ENCODE results near the gene CSNK1G2.

The CSNK1G2 gene
- 139 to 189 reads per million in 2 donors for total RNA-seq

DNA sequence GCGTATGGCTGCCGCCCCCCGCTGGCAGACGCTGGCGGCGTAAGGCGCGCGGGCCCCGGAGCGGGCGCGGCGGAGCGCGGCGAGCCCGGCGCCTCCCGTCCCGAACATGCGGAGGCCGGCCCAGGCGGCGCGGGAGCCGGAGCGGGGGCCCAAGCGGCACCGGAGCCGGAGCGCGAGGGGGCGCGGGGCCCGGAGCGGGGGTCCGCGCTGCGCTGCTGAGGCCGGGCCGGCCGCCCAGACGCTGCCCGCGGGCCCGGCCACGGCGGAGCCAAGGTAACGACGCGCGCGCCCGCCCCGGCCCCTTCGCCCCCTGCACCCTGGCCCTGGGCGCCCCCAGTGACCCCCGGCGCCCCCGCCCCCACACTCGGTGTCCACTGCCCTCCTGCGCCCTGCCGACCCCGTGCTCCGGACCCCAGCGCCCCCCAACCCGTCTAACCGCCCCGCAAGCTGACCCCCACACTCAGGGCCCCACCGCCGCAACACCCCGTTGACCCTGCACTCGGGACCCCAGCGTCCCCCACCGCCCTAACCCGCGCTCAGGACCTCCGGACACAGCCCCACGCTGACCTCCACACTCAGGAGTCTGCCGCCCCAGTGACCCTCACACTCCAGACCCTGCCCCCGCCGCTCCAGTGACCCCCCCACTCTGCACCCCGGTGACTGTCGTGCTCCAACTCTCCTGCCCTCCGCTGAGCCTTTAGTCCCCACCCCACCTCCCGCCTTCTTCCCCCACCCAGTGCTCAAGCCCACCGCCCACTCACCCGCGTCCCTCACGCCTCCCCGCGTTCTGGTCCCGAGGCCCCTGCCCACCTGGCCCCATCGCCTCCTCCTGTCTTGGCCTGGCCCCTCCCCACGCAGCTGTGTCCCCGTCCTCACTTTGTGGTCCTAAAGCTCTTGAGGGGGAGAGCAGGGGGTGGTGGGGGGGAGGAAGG is at the start of gene CSNK1G2:
TSS of gene CSNK1G2 (plus strand) at position 27 of the 932 bp plus-strand sequence. CDS start 28,601 bp downstream, outside the sequence.
- peak in 1 of 5 experiments; percentile 21 for DNase-seq

GRCh38 chr19:1893791-1894190 is 47.2 kb upstream of the CSNK1G2 start:
- no peak for DNase-seq

GRCh38 chr19:1896508-1896907 is 44.5 kb upstream of the CSNK1G2 start:
- no peak for DNase-seq

GRCh38 chr19:1901940-1902404 is 39.0 kb upstream of the CSNK1G2 start:
- no peak for DNase-seq

DNA sequence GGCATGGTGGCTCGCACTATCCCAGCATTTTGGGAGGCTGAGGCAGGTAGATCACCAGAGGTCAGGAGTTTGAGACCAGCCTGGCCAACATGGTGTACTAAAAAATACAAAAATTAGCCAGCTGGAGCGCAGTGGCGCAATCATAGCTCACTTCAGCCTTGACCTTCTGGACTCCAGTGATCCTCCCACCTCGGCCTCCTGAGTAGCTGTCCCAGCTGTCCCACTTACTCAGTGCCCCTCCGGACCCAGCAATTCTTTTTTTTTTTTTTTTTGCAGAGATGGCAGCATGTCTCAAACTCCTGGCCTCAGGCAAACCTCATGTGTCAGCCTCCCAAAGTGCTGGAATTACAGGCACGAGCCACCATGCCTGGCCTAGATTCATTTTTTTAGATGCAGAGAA is 38.0 kb upstream of the CSNK1G2 start:
- DNase-seq, result no peak

GRCh38 chr19:1904860-1905109 is 36.2 kb upstream of the CSNK1G2 start:
- no peak for DNase-seq

GRCh38 chr19:1905110-1905862 is 35.7 kb upstream of the CSNK1G2 start, which contains the start of the genes ADAT3 and SCAMP4:
TSS of gene ADAT3 (plus strand) at chr19:1905399. CDS start at chr19:1912048, 6,649 bp downstream.
TSS of gene SCAMP4 (plus strand) at chr19:1905399. CDS start at chr19:1915020, 9,621 bp downstream.
- peak; percentile 91 to 100 (median 96) for DNase-seq

GRCh38 chr19:1905863-1906375 is 35.1 kb upstream of the CSNK1G2 start:
- DNase-seq, result no peak

DNA sequence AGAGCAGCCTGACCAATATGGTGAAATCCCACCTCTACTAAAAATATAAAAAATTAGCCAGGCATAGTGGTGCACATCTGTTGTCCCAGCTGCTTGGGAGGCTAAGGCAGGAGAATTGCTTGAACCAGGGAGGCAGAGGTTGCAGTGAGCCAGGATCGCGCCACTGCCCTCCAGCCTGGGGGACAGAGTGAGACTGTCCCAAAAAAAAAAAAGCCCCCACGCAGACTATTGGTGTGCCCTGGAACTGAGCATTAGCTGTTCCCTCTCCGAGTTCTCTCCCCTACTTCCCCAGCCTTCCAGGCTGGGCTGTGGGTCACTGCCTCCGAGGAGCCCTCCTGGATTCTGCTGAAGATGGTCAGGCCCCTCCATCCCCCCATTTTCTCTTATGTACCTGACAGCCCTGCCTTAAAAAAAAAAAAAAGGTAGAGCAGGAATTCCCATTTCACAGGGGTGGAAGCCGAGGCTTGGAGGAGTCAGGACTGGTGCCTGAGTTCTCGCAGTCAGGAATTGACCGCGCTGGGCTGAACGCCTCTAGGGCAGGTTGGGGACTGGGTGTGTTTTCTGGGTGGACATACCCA is 33.9 kb upstream of the CSNK1G2 start:
- no peak for DNase-seq

DNA sequence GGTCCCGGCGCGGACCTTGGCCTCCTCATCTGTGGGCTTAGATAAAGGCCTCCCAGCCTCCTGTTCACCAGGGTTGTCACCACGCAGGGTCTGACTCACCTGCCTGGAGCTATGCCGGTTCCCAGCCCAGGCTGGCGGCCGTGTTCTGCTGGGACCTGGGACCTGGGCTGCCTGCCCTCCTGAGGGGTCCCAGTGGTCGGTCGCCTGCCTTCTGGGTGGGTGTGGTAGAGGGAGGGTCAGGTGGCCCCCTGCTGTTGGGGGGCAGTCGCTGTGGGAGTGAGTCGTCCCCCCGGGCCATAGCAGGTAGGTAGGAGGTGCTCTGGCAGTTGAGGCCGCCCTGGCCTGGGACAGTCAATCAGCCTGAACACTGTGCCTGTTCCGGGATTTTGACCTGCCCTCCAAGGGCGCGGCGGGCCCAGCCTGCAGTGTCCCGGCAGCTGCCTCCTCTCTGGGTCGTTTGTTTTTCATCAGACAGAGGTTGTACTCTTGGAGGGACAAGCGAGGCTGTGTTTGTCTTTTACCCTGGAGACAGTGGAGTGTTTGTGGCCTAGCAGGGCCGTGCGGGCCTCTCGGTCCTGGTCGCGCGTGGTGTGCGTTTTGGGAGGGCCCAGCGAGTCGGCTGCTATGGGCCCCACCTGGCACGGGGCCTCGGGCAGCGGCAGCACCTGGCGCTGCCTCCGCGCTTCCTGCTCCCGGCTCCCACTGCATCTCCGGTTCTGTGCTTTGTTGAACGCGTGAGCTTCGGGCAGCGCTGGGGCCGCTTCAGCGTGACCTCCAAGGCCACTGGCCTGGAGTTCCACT is 33.2 kb upstream of the CSNK1G2 start:
- DNase-seq, result no peak

DNA sequence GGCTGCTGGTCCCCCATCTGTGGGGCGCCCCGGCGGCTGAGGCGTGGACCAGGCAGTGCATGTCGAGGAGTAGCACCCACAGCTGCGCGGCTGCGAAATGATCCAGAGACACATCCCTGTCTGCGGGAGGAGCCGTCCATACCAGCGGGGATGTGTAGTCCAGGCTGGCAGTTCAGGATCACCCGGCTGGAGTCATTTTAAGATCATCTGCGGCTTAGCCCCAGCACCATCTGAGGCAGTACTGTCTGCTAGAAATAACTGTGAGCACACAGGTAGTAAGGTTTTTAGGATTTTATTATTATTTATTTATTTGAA is 32.7 kb upstream of the CSNK1G2 start:
- no peak for DNase-seq

DNA sequence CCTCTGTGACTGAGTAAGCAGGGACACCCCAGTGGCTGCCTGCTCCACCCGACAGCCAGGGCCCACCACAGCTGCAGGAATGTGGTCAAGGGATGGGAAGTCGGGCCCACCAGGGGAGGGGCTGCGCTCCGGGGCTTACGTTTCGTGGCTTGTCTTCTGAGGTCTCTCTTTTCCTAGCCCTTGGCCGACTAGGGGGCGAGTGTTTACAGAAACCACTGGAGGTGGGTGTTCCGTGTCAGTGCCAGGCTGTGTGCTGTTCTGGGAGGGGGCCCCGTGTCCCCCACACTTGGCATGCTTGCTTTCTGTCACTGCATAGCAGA is 31.3 kb upstream of the CSNK1G2 start:
- no peak for DNase-seq

GRCh38 chr19:1910177-1910576 is 30.8 kb upstream of the CSNK1G2 start:
- no peak for DNase-seq

GRCh38 chr19:1911098-1911497 is 29.9 kb upstream of the CSNK1G2 start:
- peak in 1 of 5 experiments; percentile 45 for DNase-seq

GRCh38 chr19:1911995-1912394 is 29.0 kb upstream of the CSNK1G2 start:
- no peak for DNase-seq

- DNase-seq, result no peak
These were observed 28.0 kb upstream of the CSNK1G2 start for GRCh38 chr19:1912760-1913505.

DNA sequence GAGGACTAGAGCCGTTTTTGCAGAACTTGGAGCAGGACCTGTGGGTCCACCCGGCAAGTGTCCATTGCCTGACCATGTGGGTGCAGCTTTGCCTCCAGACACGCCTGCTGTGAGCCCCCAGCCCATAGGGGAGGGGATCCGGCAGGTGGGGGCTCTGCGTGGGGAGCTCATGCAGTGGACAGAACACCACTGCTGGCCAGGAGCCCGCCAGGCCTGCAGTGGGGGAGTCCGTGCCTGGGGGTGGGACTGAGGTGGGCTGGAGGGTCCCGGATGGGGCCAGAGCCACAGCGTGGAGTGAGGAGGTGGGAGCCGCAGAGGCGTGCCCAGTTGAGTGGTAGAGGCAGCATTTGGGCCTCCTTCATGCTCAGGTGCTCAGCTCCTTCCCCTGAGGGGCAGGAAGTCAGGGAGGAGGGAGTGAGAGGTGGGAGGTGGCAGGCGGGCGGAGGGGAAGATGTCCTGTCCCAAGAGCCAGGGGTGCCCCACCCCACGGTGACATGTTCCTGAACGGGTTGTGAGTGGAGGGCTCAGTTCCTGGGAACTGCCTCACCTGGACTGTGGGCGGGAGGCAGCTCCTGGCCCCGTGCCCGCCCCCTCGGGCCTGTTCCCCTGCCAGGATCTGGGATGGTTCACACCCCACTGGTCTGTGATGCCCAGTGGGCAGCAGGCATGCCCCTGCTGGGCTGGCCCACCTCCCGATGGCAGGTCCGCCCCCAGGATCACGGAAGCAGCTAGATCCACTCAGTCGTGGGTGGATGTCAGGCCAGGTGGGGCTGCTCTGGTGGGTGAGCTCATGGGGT is 27.0 kb upstream of the CSNK1G2 start:
- DNase-seq, result no peak

DNA sequence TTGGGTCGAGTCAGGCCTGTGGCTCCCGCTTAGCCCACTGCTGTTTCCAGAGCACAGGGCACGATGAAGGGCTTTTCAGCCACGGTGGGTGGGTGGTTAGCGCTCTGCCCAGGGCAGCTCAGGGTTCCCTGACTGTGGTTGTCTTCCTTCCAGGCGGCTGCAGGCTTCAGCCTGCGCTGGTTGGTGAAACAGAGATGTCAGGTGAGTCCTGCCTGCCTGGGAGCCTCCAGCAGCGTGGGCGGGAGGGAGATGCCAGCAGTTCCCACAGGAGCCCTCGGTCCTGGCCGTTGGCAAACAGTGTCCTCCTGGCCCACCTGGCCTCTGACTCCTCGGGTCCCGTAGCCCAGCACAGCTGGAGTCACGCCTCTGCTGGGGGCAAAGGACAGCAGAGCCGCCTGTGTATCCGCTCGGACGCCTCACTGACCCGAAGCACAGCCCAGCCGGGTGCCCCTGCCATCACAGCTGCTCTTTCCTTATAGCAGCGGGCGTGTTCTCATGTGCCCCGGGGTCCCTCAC is 26.1 kb upstream of the CSNK1G2 start:
- no peak for DNase-seq

- DNase-seq, result no peak
These were observed 23.8 kb upstream of the CSNK1G2 start for GRCh38 chr19:1917146-1917545.

GRCh38 chr19:1917926-1918325 is 23.0 kb upstream of the CSNK1G2 start:
- DNase-seq, result no peak

GRCh38 chr19:1918975-1919374 is 22.0 kb upstream of the CSNK1G2 start:
- no peak for DNase-seq

All from T-helper 2 cell (primary cell).